ENCODE results near the gene FLT1.

Gene FLT1

GRCh38 chr13:28301839-28302238 is 193.1 kb downstream of the FLT1 start:
- DNase-seq, result no peak

GRCh38 chr13:28299916-28300315 is 195.0 kb downstream of the FLT1 start:
- DNase-seq, result no peak

- DNase-seq, result no peak
Measured at GRCh38 chr13:28297341-28297740, 197.6 kb downstream of the FLT1 start.

- no peak for DNase-seq
Measured at GRCh38 chr13:28286263-28286662, 208.7 kb downstream of the FLT1 start.

GRCh38 chr13:28283600-28283999 is 211.3 kb downstream of the FLT1 start:
- DNase-seq, result no peak

- no peak for DNase-seq
Measured at GRCh38 chr13:28282451-28282850, 212.5 kb downstream of the FLT1 start.

- DNase-seq, result no peak
Measured at GRCh38 chr13:28273919-28274318, 221.0 kb downstream of the FLT1 start.

GRCh38 chr13:28271056-28271840 is 223.7 kb downstream of the FLT1 start:
- DNase-seq, result no peak

GRCh38 chr13:28268800-28269223 is 226.1 kb downstream of the FLT1 start:
- DNase-seq, result no peak

GRCh38 chr13:28267497-28267896 is 227.4 kb downstream of the FLT1 start:
- no peak for DNase-seq

GRCh38 chr13:28258417-28258816 is 236.5 kb downstream of the FLT1 start:
- DNase-seq, result no peak

- DNase-seq, result no peak
Measured at GRCh38 chr13:28257305-28257704, 237.6 kb downstream of the FLT1 start.

- DNase-seq, result no peak
Measured at GRCh38 chr13:28252547-28252946, 242.4 kb downstream of the FLT1 start.

- no peak for DNase-seq
Measured at GRCh38 chr13:28251466-28251865, 243.5 kb downstream of the FLT1 start.

GRCh38 chr13:28250542-28250941 is 244.4 kb downstream of the FLT1 start:
- DNase-seq, result no peak
